Activated T-cell treated with anti-CD3 and anti-CD28 coated beads, Interleukin-2, amount 50 U/mL, for 4 hours (primary cell): Measurements from ENCODE around the gene DRAP1. TPM values are rescaled to one million over a fixed set of nuclear protein-coding genes. Genes with fewer than 3 reads are reported as not detected.
A peak's percentile ranks its signal among the peaks of the same experiment; 100 is the strongest.

Experiments used
- ATAC-seq, 2 donors: fragments of 200-7000 bp; cut with Tn5 transposase; one replicate each; pipeline ENCODE4 v1.10.0; 2021
- DNase-seq: peaks from one replicate; pipeline ENCODE4 v3.0.0-alpha.2; 2020
- H3K27me3 Mint-ChIP-seq: one replicate; pipeline ENCODE4 v1.8.0; 2021; ENCODE audit warnings: low read depth, mixed read lengths
- H3K36me3 Mint-ChIP-seq: one replicate; pipeline ENCODE4 v1.8.0; 2022; ENCODE audit warnings: mixed read lengths; ENCODE audit not compliant: insufficient read depth
- H3K4me1 Mint-ChIP-seq: one replicate; pipeline ENCODE4 v1.8.0; 2021; ENCODE audit warnings: low read depth, mixed read lengths
- H3K4me3 Mint-ChIP-seq: one replicate; pipeline ENCODE4 v1.8.0; 2021; ENCODE audit warnings: mild to moderate bottlenecking, moderate library complexity, mixed read lengths
- H3K9me3 Mint-ChIP-seq: one replicate; pipeline ENCODE4 v1.8.0; 2021; ENCODE audit warnings: mixed read lengths
- total RNA-seq, 3 donors: library from RNA; stranded (reverse); gene quantifications; one replicate each; pipeline ENCODE4 v1.2.1, GENCODE V29; 2021

Gene DRAP1
- total RNA-seq, 3 donors from 2014 or later, result 96.1 to 118 (median 106) TPM

GRCh38 chr11:65911682-65912568 is 7.3 kb upstream of the DRAP1 start:
- no peaks in the 10 kb centered on the region for H3K36me3 Mint-ChIP-seq
- DNase-seq (no peak), ATAC-seq (no peak)
- no peaks in the 10 kb centered on the region for H3K9me3 Mint-ChIP-seq
- H3K4me1 Mint-ChIP-seq, result peaks cover 22% of the 10 kb centered on the region
- no peak overlapping the region for H3K4me3 Mint-ChIP-seq
- H3K27me3 Mint-ChIP-seq, result peaks cover 12% of the 10 kb centered on the region

- H3K9me3 Mint-ChIP-seq, result no peaks in the 10 kb centered on the region
- peaks cover 27% of the 10 kb centered on the region for H3K4me1 Mint-ChIP-seq
- no peaks in the 10 kb centered on the region for H3K36me3 Mint-ChIP-seq
- no peak overlapping the region for H3K4me3 Mint-ChIP-seq
- DNase-seq, result no peak
- peaks cover 11% of the 10 kb centered on the region for H3K27me3 Mint-ChIP-seq
- no peak for ATAC-seq
These were observed 6.4 kb upstream of the DRAP1 start for GRCh38 chr11:65912845-65913244.

- no peak for DNase-seq
- no peak for ATAC-seq
- H3K27me3 Mint-ChIP-seq, result peaks cover 3% of the 10 kb centered on the region
- H3K36me3 Mint-ChIP-seq, result no peaks in the 10 kb centered on the region
- H3K9me3 Mint-ChIP-seq, result no peaks in the 10 kb centered on the region
- no peak overlapping the region for H3K4me3 Mint-ChIP-seq
- H3K4me1 Mint-ChIP-seq, result peaks cover 29% of the 10 kb centered on the region
These were observed 4.0 kb upstream of the DRAP1 start for GRCh38 chr11:65915101-65915820.

GRCh38 chr11:65915821-65916251 is 3.4 kb upstream of the DRAP1 start:
- ATAC-seq (no peak), DNase-seq (no peak)
- Mint-ChIP-seq H3K4me3 (no peak overlapping the region), H3K4me1 (peaks cover 34% of the 10 kb centered on the region), H3K27me3 (peaks cover 3% of the 10 kb centered on the region), H3K9me3 (no peaks in the 10 kb centered on the region), H3K36me3 (no peaks in the 10 kb centered on the region)

GRCh38 chr11:65916391-65916790 is 2.8 kb upstream of the DRAP1 start:
- peaks cover 3% of the 10 kb centered on the region for H3K27me3 Mint-ChIP-seq
- no peaks in the 10 kb centered on the region for H3K36me3 Mint-ChIP-seq
- ATAC-seq (no peak), DNase-seq (no peak)
- no peaks in the 10 kb centered on the region for H3K9me3 Mint-ChIP-seq
- H3K4me1 Mint-ChIP-seq, result peaks cover 35% of the 10 kb centered on the region
- H3K4me3 Mint-ChIP-seq, result peak overlapping the region; percentile 87

GRCh38 chr11:65917077-65917433 is 2.2 kb upstream of the DRAP1 start:
- peaks cover 36% of the 10 kb centered on the region for H3K4me1 Mint-ChIP-seq
- no peaks in the 10 kb centered on the region for H3K36me3 Mint-ChIP-seq
- no peak for DNase-seq
- no peaks in the 10 kb centered on the region for H3K27me3 Mint-ChIP-seq
- ATAC-seq, result no peak
- peak overlapping the region; percentile 87 for H3K4me3 Mint-ChIP-seq
- no peaks in the 10 kb centered on the region for H3K9me3 Mint-ChIP-seq

GRCh38 chr11:65917434-65918210 is 1.6 kb upstream of the DRAP1 start:
- Mint-ChIP-seq H3K36me3 (peaks cover 3% of the 10 kb centered on the region), H3K9me3 (no peaks in the 10 kb centered on the region)
- no peak for ATAC-seq

GRCh38 chr11:65918211-65919140 is 750 bp upstream of the DRAP1 start, which contains the start of gene C11orf68:
Gene C11orf68, minus strand, starts transcription at chr11:65919062. Its CDS starts 31 bp downstream, at chr11:65919031.
- no peaks in the 10 kb centered on the region for H3K27me3 Mint-ChIP-seq
- no peaks in the 10 kb centered on the region for H3K9me3 Mint-ChIP-seq
- peak; percentile 72 to 76 for ATAC-seq

More at GRCh38 chr11:65917434-65918210, 1.6 kb upstream of the DRAP1 start:
- no peaks in the 10 kb centered on the region for H3K27me3 Mint-ChIP-seq
- peak overlapping the region; percentile 87 for H3K4me3 Mint-ChIP-seq
- DNase-seq, result no peak
- H3K4me1 Mint-ChIP-seq, result peaks cover 41% of the 10 kb centered on the region

GRCh38 chr11:65919573-65920371 is 546 bp downstream of the DRAP1 start:
- Mint-ChIP-seq H3K4me3 (peak overlapping the region; percentile 92), H3K4me1 (peaks cover 42% of the 10 kb centered on the region), H3K27me3 (no peaks in the 10 kb centered on the region), H3K36me3 (peaks cover 8% of the 10 kb centered on the region), H3K9me3 (no peaks in the 10 kb centered on the region)
- peak; percentile 50 to 54 for ATAC-seq
- DNase-seq, result peak; percentile 54

More at GRCh38 chr11:65918211-65919140, 750 bp upstream of the DRAP1 start, which contains the start of gene C11orf68:
- peak within 1 kb of the TSS; percentile 92 for H3K4me3 Mint-ChIP-seq
- H3K36me3 Mint-ChIP-seq, result peaks cover 8% of the 10 kb centered on the region
- H3K4me1 Mint-ChIP-seq, result peaks cover 45% of the 10 kb centered on the region
- no peak for DNase-seq

- no peak for ATAC-seq
- H3K9me3 Mint-ChIP-seq, result no peaks in the 10 kb centered on the region
- H3K4me1 Mint-ChIP-seq, result peaks cover 36% of the 10 kb centered on the region
- H3K27me3 Mint-ChIP-seq, result no peaks in the 10 kb centered on the region
- no peak for DNase-seq
- H3K36me3 Mint-ChIP-seq, result peaks cover 8% of the 10 kb centered on the region
- H3K4me3 Mint-ChIP-seq, result peak overlapping the region; percentile 92
These were observed 1.2 kb downstream of the DRAP1 start for GRCh38 chr11:65920372-65920802.

GRCh38 chr11:65921033-65921555 is 1.9 kb downstream of the DRAP1 start:
- Mint-ChIP-seq H3K9me3 (no peaks in the 10 kb centered on the region), H3K4me1 (peaks cover 35% of the 10 kb centered on the region), H3K4me3 (peak overlapping the region; percentile 92), H3K36me3 (peaks cover 8% of the 10 kb centered on the region), H3K27me3 (no peaks in the 10 kb centered on the region)
- no peak for DNase-seq
- ATAC-seq, result no peak

- no peaks in the 10 kb centered on the region for H3K9me3 Mint-ChIP-seq
- H3K4me3 Mint-ChIP-seq, result peak overlapping the region; percentile 7
- ATAC-seq, result no peak
- no peaks in the 10 kb centered on the region for H3K27me3 Mint-ChIP-seq
- DNase-seq, result no peak
- H3K4me1 Mint-ChIP-seq, result peaks cover 30% of the 10 kb centered on the region
- peaks cover 8% of the 10 kb centered on the region for H3K36me3 Mint-ChIP-seq
These were observed 2.6 kb downstream of the DRAP1 start for GRCh38 chr11:65921876-65922275.
